Psoas muscle (tissue), 8 donors: ENCODE results near the gene CCDC102B. TPM values are rescaled to one million over a fixed set of nuclear protein-coding genes. Genes with fewer than 3 reads are reported as not detected.

Source experiments
- ATAC-seq, 4 donors: fragments of 200-7000 bp; cut with Tn5 transposase; one replicate each; pipeline ENCODE4 v1.9.1; 2020; ENCODE audit warnings: moderate library complexity in 3 of 4, mild to moderate bottlenecking in 2 of 4
- DNase-seq, 2 donors: peaks; one replicate each; pipeline ENCODE4 v3.0.0-alpha.2; 2020
- H3K27ac ChIP-seq: fragments of 200-600 bp; one replicate; pipeline ENCODE4 v1.8.0; 2022
- H3K27me3 ChIP-seq, 3 donors: fragments of 200-600 bp in 1 of 3; one replicate each; pipeline versions ENCODE4 v1.6.1 to v1.8.0; 2013 to 2022; ENCODE audit warnings: low read length in 2 of 3, mild to moderate bottlenecking in 2 of 3, moderate library complexity in 1 of 3; ENCODE audit not compliant: insufficient read depth in 3 of 3
- H3K36me3 ChIP-seq, 2 donors: fragments of 200-600 bp in 1 of 2; one replicate each; pipeline versions ENCODE4 v1.6.1 to v1.8.0; 2013 to 2022; ENCODE audit warnings: low read depth in 1 of 2, mild to moderate bottlenecking in 1 of 2, moderate library complexity in 1 of 2; ENCODE audit not compliant: insufficient read depth in 1 of 2
- H3K4me1 ChIP-seq: fragments of 200-600 bp; one replicate; pipeline ENCODE4 v1.8.0; 2022
- H3K4me3 ChIP-seq: fragments of 200-600 bp; one replicate; pipeline ENCODE4 v1.8.0; 2022; ENCODE audit warnings: mild to moderate bottlenecking
- H3K9me3 ChIP-seq: fragments of 200-600 bp; one replicate; pipeline ENCODE4 v1.8.0; 2022
- CTCF ChIP-seq: fragments of 200-600 bp; IDR thresholded peaks from one replicate; pipeline ENCODE4 v1.8.0; 2022; ENCODE audit warnings: antibody characterized with exemption
- WGBS, 3 donors: extraction: QIAGEN DNeasy Blood & Tissue Kit; methylation state at CpG; one replicate each; pipeline versions ENCODE4 v1.1.6 to v1.1.7; 2013; 5-methylcytosine and 5-hydroxymethylcytosine counted together
- intact Hi-C, 2 donors: fragments of 100-400 bp; cut with DNase I; formaldehyde crosslinking; loops; one replicate each; pipeline versions ENCODE4 v1.11.0 to v1.14.2; 2022
- polyA plus RNA-seq, 3 donors: library from polyadenylated mRNA; stranded (reverse); fragments of 200-250 nt; gene quantifications; one replicate each; pipeline ENCODE4 v1.2.3, GENCODE V29; 2013
- total RNA-seq, 4 donors: library from RNA; stranded (reverse); fragmentation: NEBNext Ultra II Directional in 2 of 4; extraction: Animal tissue kit (Norgen Biotek cat#: 25700) in 2 of 4; gene quantifications; one replicate each; pipeline versions ENCODE4 v1.2.1 to v1.2.4, GENCODE V29; 2021 to 2023
- donor health status: healthy with polysubstance abuse.
- donor health status: DM: no; HTN: no; CAD: no; lungs with moderate emphysema.
- donor health status: Bipolar disorder and iron deficiency.
- donor health status: healthy.
- donor health status: DM: yes; HTN: yes; CAD: no.
- donor health status: DM: no; HTN: no; CAD: no.
- donor health status: DM: no; HTN: no; CAD: no.
- donor health status: DM: yes; HTN: yes; CAD: no.

CCDC102B gene
- total and polyA plus RNA-seq, 7 donors: 0.66 to 3.5 (median 1.5) TPM

GRCh38 chr18:68842951-68843350, 45.1 kb downstream of the CCDC102B start:
- H3K27me3 ChIP-seq: no peaks in the 10 kb centered on the region
- H3K36me3 ChIP-seq: no peaks in the 10 kb centered on the region
- TF ChIP-seq CTCF: no peak
- 77 to 88% (median 86%) methylated on average over 2 of the region's 2 CpGs for WGBS, 3 donors
- H3K9me3 ChIP-seq: no peaks in the 10 kb centered on the region
- DNase-seq (no peak), ATAC-seq (no peak)
- H3K4me3 ChIP-seq: no peak overlapping the region
- no peaks in the 10 kb centered on the region for H3K4me1 ChIP-seq
- no peak overlapping the region for H3K27ac ChIP-seq
- intact Hi-C loops: loop anchor here in 1 of 2 donors (10.0 kb wide), 1 partner anchor 1242 kb away; no protein-coding TSS in a partner anchor

- H3K27ac ChIP-seq: no peak overlapping the region
- intact Hi-C loops: loop anchor here in 1 of 2 donors (10.0 kb wide), 1 partner anchor 1241 kb away; no protein-coding TSS in a partner anchor
- H3K4me1 ChIP-seq: no peaks in the 10 kb centered on the region
- H3K4me3 ChIP-seq: no peak overlapping the region
- H3K36me3 ChIP-seq: no peaks in the 10 kb centered on the region
- ATAC-seq: no peak
- no peak for DNase-seq
- no peaks in the 10 kb centered on the region for H3K27me3 ChIP-seq
- no peak for TF ChIP-seq CTCF
- H3K9me3 ChIP-seq: no peaks in the 10 kb centered on the region
- 46 to 96% (median 68%) methylated on average over 2 of the region's 2 CpGs for WGBS, 3 donors
These were observed 45.7 kb downstream of the CCDC102B start for GRCh38 chr18:68843473-68844089.

- ATAC-seq: no peak
- WGBS, 3 donors: 31 to 44% (median 42%) methylated on average over 3 of the region's 3 CpGs
These were observed 49.4 kb downstream of the CCDC102B start for GRCh38 chr18:68847219-68847837.

GRCh38 chr18:68848242-68848641, 50.4 kb downstream of the CCDC102B start:
- H3K4me3 ChIP-seq: no peak overlapping the region
- no peaks in the 10 kb centered on the region for H3K9me3 ChIP-seq
- H3K27ac ChIP-seq: no peak overlapping the region
- ATAC-seq (no peak), DNase-seq (no peak)
- no peaks in the 10 kb centered on the region for H3K27me3 ChIP-seq
- WGBS, 3 donors: 79 to 84% (median 81%) methylated on average over 1 of the region's 1 CpG
- no peaks in the 10 kb centered on the region for H3K4me1 ChIP-seq
- no peaks in the 10 kb centered on the region for H3K36me3 ChIP-seq
- no peak for TF ChIP-seq CTCF
- intact Hi-C loops: loop anchor here in 1 of 2 donors (10.0 kb wide), 1 partner anchor 1237 kb away; no protein-coding TSS in a partner anchor

More at GRCh38 chr18:68847219-68847837, 49.4 kb downstream of the CCDC102B start:
- TF ChIP-seq CTCF: peak; percentile 45
- DNase-seq: no peak
- Histone ChIP-seq H3K4me1 (no peaks in the 10 kb centered on the region), H3K4me3 (no peak overlapping the region), H3K27me3 (no peaks in the 10 kb centered on the region), H3K9me3 (no peaks in the 10 kb centered on the region), H3K27ac (no peak overlapping the region), H3K36me3 (no peaks in the 10 kb centered on the region)
- intact Hi-C loops: loop anchor here in 1 of 2 donors (10.0 kb wide), 1 partner anchor 1237 kb away; no protein-coding TSS in a partner anchor
